Measurements from ENCODE around the gene SPSB2.

DNA sequence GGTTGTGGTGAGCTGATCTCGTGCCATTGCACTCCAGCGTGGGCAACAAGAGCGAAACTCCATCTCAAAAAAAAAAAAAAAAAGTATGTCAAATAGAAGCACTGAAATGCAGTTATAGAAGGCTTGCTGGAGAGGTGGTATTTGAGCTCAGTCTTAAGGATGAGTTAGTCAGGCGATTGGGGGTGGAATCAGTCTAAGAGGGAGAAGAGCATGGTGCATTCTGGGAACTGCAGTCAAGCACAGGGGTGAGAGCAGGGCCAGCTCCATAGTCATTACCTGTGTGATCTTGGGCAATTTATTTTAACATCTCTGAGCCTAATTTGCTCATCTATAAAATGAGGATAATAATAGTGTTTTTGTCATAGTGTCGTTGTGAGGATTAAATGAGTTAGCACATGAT, 38.2 kb downstream of the SPSB2 start:
- TF ChIP-seq, protein P1, sequence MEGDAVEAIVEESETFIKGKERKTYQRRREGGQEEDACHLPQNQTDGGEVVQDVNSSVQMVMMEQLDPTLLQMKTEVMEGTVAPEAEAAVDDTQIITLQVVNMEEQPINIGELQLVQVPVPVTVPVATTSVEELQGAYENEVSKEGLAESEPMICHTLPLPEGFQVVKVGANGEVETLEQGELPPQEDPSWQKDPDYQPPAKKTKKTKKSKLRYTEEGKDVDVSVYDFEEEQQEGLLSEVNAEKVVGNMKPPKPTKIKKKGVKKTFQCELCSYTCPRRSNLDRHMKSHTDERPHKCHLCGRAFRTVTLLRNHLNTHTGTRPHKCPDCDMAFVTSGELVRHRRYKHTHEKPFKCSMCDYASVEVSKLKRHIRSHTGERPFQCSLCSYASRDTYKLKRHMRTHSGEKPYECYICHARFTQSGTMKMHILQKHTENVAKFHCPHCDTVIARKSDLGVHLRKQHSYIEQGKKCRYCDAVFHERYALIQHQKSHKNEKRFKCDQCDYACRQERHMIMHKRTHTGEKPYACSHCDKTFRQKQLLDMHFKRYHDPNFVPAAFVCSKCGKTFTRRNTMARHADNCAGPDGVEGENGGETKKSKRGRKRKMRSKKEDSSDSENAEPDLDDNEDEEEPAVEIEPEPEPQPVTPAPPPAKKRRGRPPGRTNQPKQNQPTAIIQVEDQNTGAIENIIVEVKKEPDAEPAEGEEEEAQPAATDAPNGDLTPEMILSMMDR (IDR thresholded peaks at IDR 0.05; ENCODE audit: low read depth, low read length): no peak
- TF ChIP-seq POLR2A (IDR thresholded peaks at IDR 0.05; ENCODE audit: extremely low read depth, insufficient read length) (no peak), MYC (IDR thresholded peaks at IDR 0.05; ENCODE audit: low read depth, low read length) (no peak)
- TF ChIP-seq, protein P2, sequence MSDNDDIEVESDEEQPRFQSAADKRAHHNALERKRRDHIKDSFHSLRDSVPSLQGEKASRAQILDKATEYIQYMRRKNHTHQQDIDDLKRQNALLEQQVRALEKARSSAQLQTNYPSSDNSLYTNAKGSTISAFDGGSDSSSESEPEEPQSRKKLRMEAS (IDR thresholded peaks at IDR 0.05; ENCODE audit: low read depth, low read length): no peak

All from NB4 (cell line).